AG10803 (cell line): ENCODE results near the gene SLC26A8.

Experiments used
- DNase-seq: peaks from one replicate; pipeline ENCODE4 v3.0.0; 2010; ENCODE audit warnings: low read depth
- H3K4me3 ChIP-seq: 2 replicates; pipeline ENCODE4 v1.5.1; 2011; ENCODE audit warnings: mild to moderate bottlenecking, low read length, control low read depth
- CTCF ChIP-seq: conservative IDR thresholded peaks from 2 replicates; pipeline ENCODE4 v1.5.1; 2011; ENCODE audit warnings: mild to moderate bottlenecking, low read length, control low read depth, inconsistent platforms

The SLC26A8 gene

GRCh38 chr6:36068586-36068985 lies 44.1 kb upstream of the SLC26A8 start:
- no peak overlapping the region for H3K4me3 ChIP-seq
- DNase-seq, result no peak
- no peak for TF ChIP-seq CTCF

GRCh38 chr6:36068012-36068392 lies 43.6 kb upstream of the SLC26A8 start:
- no peak overlapping the region for H3K4me3 ChIP-seq
- no peak for DNase-seq
- TF ChIP-seq CTCF, result no peak

- DNase-seq, result peak; percentile 31
- TF ChIP-seq CTCF, result no peak
- no peak overlapping the region for H3K4me3 ChIP-seq
These were observed 43.1 kb upstream of the SLC26A8 start for GRCh38 chr6:36067374-36068011.

GRCh38 chr6:36066817-36067216 lies 42.4 kb upstream of the SLC26A8 start:
- no peak for TF ChIP-seq CTCF
- DNase-seq, result no peak
- H3K4me3 ChIP-seq, result no peak overlapping the region

- no peak overlapping the region for H3K4me3 ChIP-seq
- DNase-seq, result no peak
- no peak for TF ChIP-seq CTCF
These were observed 41.5 kb upstream of the SLC26A8 start for GRCh38 chr6:36065916-36066315.

GRCh38 chr6:36064770-36065396 lies 40.4 kb upstream of the SLC26A8 start:
- no peak for DNase-seq
- no peak overlapping the region for H3K4me3 ChIP-seq
- TF ChIP-seq CTCF, result no peak
